A673 (cell line): Measurements from ENCODE around the gene NAV2.

ENCODE experiments used
- CTCF ChIP-seq: fragments of 300-800, 200-600 bp; sonication (generic); conservative IDR thresholded peaks from 2 replicates; pipeline ENCODE4 v1.5.1; 2017; ENCODE audit warnings: low read depth, mild to moderate bottlenecking, antibody characterized with exemption, low read length, moderate library complexity, mixed read lengths
- EZH2 ChIP-seq: fragments of 200-600 bp; sonication (generic); IDR thresholded peaks from 2 replicates; pipeline ENCODE4 v1.6.1; 2017; ENCODE audit warnings: borderline replicate concordance, low read depth, mild to moderate bottlenecking, mixed read lengths, antibody characterized with exemption, low read length; ENCODE audit not compliant: poor library complexity, severe bottlenecking

GRCh38 chr11:19805376-19805775 is 92.7 kb downstream of the NAV2 start:
- no peak for TF ChIP-seq CTCF
- no peak for TF ChIP-seq EZH2
